HepG2 (cell line): ENCODE results near the gene ENO2. TPM values are rescaled to one million over a fixed set of nuclear protein-coding genes. Genes with fewer than 3 reads are reported as not detected.

ENCODE experiments used
- FOXC1 ChIP-seq: sonication (generic); formaldehyde crosslinking; IDR thresholded peaks from 2 replicates; pipeline ENCODE4 v1.8.0; 2022; ENCODE audit warnings: mild to moderate bottlenecking, missing genetic modification reagents, borderline replicate concordance
- HNF4G ChIP-seq, 2 experiments: sonication (generic) in 1 of 2; formaldehyde crosslinking in 1 of 2; IDR thresholded peaks; 2 replicates each; pipeline versions ENCODE4 v1.4.0 to v1.6.1; 2011 to 2020; ENCODE audit warnings: borderline replicate concordance in 2 of 2, low read depth in 2 of 2, mild to moderate bottlenecking in 2 of 2, low read length in 1 of 2, missing genetic modification reagents in 1 of 2, moderate library complexity in 1 of 2
- HOXA5 ChIP-seq: sonication (generic); formaldehyde crosslinking; IDR thresholded peaks from 2 replicates; pipeline ENCODE4 v1.4.0; 2020; ENCODE audit warnings: missing genetic modification reagents
- LBX2 ChIP-seq: sonication (generic); formaldehyde crosslinking; IDR thresholded peaks from 2 replicates; pipeline ENCODE4 v1.5.0; 2020; ENCODE audit warnings: missing genetic modification reagents, mild to moderate bottlenecking, borderline replicate concordance
- NFAT5 ChIP-seq: sonication (generic); formaldehyde crosslinking; IDR thresholded peaks from 2 replicates; pipeline ENCODE4 v1.4.0; 2020; ENCODE audit warnings: missing genetic modification reagents
- RFXAP ChIP-seq: sonication (generic); formaldehyde crosslinking; IDR thresholded peaks from 2 replicates; pipeline ENCODE4 v1.4.0; 2020; ENCODE audit warnings: missing genetic modification reagents, borderline replicate concordance
- RNF2 ChIP-seq: fragments of 450-650 bp; conservative IDR thresholded peaks from 2 replicates; pipeline ENCODE4 v1.6.1; 2016; ENCODE audit warnings: low read depth
- SPEN ChIP-seq: sonication (generic); formaldehyde crosslinking; IDR thresholded peaks from 2 replicates; pipeline ENCODE4 v1.5.1; 2020; ENCODE audit warnings: low read depth, mild to moderate bottlenecking, missing genetic modification reagents
- TARDBP ChIP-seq: sonication (generic); formaldehyde crosslinking; IDR thresholded peaks from 2 replicates; pipeline ENCODE4 v1.8.0; 2022; ENCODE audit warnings: mild to moderate bottlenecking, missing genetic modification reagents
- THYN1 ChIP-seq: sonication (generic); formaldehyde crosslinking; IDR thresholded peaks from 2 replicates; pipeline ENCODE4 v1.8.1; 2023; ENCODE audit warnings: low read depth, mild to moderate bottlenecking, moderate library complexity, missing genetic modification reagents, borderline replicate concordance
- UBTF ChIP-seq: sonication (generic); formaldehyde crosslinking; IDR thresholded peaks from 2 replicates; pipeline ENCODE4 v1.4.0; 2020; ENCODE audit warnings: mild to moderate bottlenecking, missing genetic modification reagents
- ZBTB7B ChIP-seq: sonication (generic); formaldehyde crosslinking; IDR thresholded peaks from 2 replicates; pipeline ENCODE4 v1.4.0; 2020; ENCODE audit warnings: missing genetic modification reagents
- ZC3H13 ChIP-seq: sonication (generic); formaldehyde crosslinking; IDR thresholded peaks from 2 replicates; pipeline ENCODE4 v1.8.1; 2023; ENCODE audit warnings: mild to moderate bottlenecking, missing genetic modification reagents, moderate library complexity
- ZFP1 ChIP-seq: IDR thresholded peaks from 2 replicates; pipeline ENCODE4 v1.6.1; 2016
- ZNF253 ChIP-seq: sonication (generic); formaldehyde crosslinking; IDR thresholded peaks from 2 replicates; pipeline ENCODE4 v1.8.0; 2022; ENCODE audit warnings: mild to moderate bottlenecking, missing genetic modification reagents, borderline replicate concordance
- ZNF275 ChIP-seq: sonication (generic); formaldehyde crosslinking; IDR thresholded peaks from 2 replicates; pipeline ENCODE4 v1.8.0; 2022; ENCODE audit warnings: missing genetic modification reagents, mild to moderate bottlenecking, inconsistent platforms, borderline replicate concordance
- ZNF562 ChIP-seq: sonication (generic); formaldehyde crosslinking; IDR thresholded peaks from 2 replicates; pipeline ENCODE4 v1.8.0; 2022; ENCODE audit warnings: missing genetic modification reagents, borderline replicate concordance
- ZNF619 ChIP-seq: sonication (generic); formaldehyde crosslinking; IDR thresholded peaks from 2 replicates; pipeline ENCODE4 v1.4.0; 2020; ENCODE audit warnings: mild to moderate bottlenecking, missing genetic modification reagents
- ZNF766 ChIP-seq: sonication (generic); formaldehyde crosslinking; IDR thresholded peaks from 2 replicates; pipeline ENCODE4 v1.5.0; 2020; ENCODE audit warnings: missing genetic modification reagents, borderline replicate concordance
- polyA plus RNA-seq, 8 experiments: library from polyadenylated mRNA; depleted of rRNA in 3 of 8; stranded (reverse) in 7 of 8; unstranded in 1 of 8; fragments of >200 nt; fragmentation: Illumina TruSeq in 4 of 8; extraction: Trizol in 4 of 8; gene quantifications; 2 replicates each; pipeline versions ENCODE4 v1.2.1 to v1.2.3, GENCODE V29; 2011 to 2016; ENCODE audit warnings: low read depth in 4 of 8, missing spikeins in 1 of 8, mixed read lengths in 1 of 8; ENCODE audit not compliant: insufficient read depth in 1 of 8
- total RNA-seq, 5 experiments: library from RNA; depleted of rRNA; stranded (reverse); fragments of >200 nt; fragmentation: Illumina TruSeq; extraction: Trizol; gene quantifications; 2 replicates each; pipeline ENCODE4 v1.2.3, GENCODE V29; 2016; ENCODE audit warnings: low read depth in 1 of 5

Gene ENO2
- total and polyA plus RNA-seq, 2 of the 13 experiments (the other 11 are each of a cell fraction or from before 2014, with no cell fraction given) = 19.3 to 136 TPM

- TF ChIP-seq TARDBP (CRISPR knock-in tag) (no peak; the same call in 1 of the 2 replicates), NFAT5 (CRISPR knock-in tag) (peak; percentile 31; the same call in 1 of the 2 replicates), ZNF253 (CRISPR knock-in tag) (no peak), ZNF562 (no peak), RFXAP (0 out of 2 replicates have a peak, but pooled peaks have one; percentile 74), ZNF275 (no peak), ZNF766 (CRISPR knock-in tag) (no peak), FOXC1 (CRISPR knock-in tag) (peak; percentile 50; the same call in 1 of the 2 replicates), ZNF619 (CRISPR knock-in tag) (no peak), SPEN (CRISPR knock-in tag) (no peak), ZC3H13 (no peak), ZFP1 (CRISPR knock-in tag) (no peak), THYN1 (CRISPR knock-in tag) (no peak), LBX2 (no peak), HNF4G (IDR thresholded peaks at IDR 0.05; ENCODE audit: borderline replicate concordance, low read depth, low read length) (no peak), HNF4G (CRISPR knock-in tag; IDR thresholded peaks at IDR 0.05; ENCODE audit: borderline replicate concordance, low read depth) (peak; percentile 38; the same call in 1 of the 2 replicates), UBTF (peak; percentile 68), RNF2 (peak; percentile 51; the same call in 1 of the 2 replicates), ZBTB7B (CRISPR knock-in tag) (peak; percentile 35; the same call in 1 of the 2 replicates), HOXA5 (CRISPR knock-in tag) (peak; percentile 90)
These were observed 30.2 kb downstream of the ENO2 start (continued) for GRCh38 chr12:6944381-6945186.
